D721Med (cell line): ENCODE results near the gene TMEM218.

Source experiments
- DNase-seq: peaks from one replicate; pipeline ENCODE4 v3.0.0; 2011; ENCODE audit warnings: low spot score; ENCODE audit not compliant: insufficient read length
- FAIRE-seq: peaks from 2 replicates; lab custom pipeline; 2011; peaks lifted over from hg19 to GRCh38; lab: Jason Lieb, UNC
- CTCF ChIP-seq: IDR thresholded peaks from 2 replicates; pipeline ENCODE4 v1.5.1; 2012; ENCODE audit warnings: mild to moderate bottlenecking, control low read depth; ENCODE audit not compliant: insufficient read depth; ENCODE audit errors: missing control alignments

Gene TMEM218

GRCh38 chr11:125081098-125081798 lies 30.2 kb downstream of the TMEM218 start:
- FAIRE-seq: no peak
- DNase-seq: no peak
- no peak for TF ChIP-seq CTCF

GRCh38 chr11:125080531-125080911 lies 30.9 kb downstream of the TMEM218 start:
- no peak for TF ChIP-seq CTCF
- no peak for FAIRE-seq

DNA sequence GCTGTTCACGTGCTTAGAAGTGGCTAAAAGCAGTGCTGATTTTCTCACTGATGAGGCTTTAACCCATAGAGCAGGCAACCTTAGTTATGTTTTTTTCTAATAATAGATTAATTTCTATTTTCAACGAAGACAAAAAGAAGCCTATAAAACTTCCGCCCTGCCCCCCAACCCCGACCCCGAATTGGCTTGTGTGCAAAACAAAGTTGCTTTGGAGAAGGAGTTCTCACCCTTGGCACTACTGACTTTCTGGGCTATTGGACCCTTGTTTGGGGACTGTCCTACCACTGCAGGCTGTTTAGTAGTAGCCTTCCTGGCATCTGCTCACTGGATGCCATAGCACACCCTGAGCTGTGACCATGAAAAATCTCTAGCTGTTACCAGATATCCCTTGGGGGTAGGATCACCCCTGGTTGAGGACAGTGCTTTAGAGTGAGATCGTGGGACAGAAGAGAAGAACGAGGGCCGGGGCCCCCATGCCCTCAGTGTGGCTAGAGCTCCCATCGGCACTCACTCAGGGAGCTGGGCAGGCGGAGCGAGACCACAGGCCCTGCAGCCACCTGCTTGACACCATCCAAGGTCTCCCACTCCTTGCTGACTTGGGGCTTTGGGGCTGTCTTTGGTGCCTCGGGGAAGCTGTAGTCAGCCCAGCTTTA lies 31.4 kb downstream of the TMEM218 start:
- no peak for TF ChIP-seq CTCF
- no peak for FAIRE-seq
- no peak for DNase-seq

More at GRCh38 chr11:125080531-125080911, 30.9 kb downstream of the TMEM218 start:
- no peak for DNase-seq

- FAIRE-seq: no peak
Observed at GRCh38 chr11:125079151-125079877, 32.1 kb downstream of the TMEM218 start.

GRCh38 chr11:125078516-125079140 lies 32.8 kb downstream of the TMEM218 start:
- no peak for TF ChIP-seq CTCF
- no peak for DNase-seq
- FAIRE-seq: no peak

More at GRCh38 chr11:125079151-125079877, 32.1 kb downstream of the TMEM218 start:
- no peak for TF ChIP-seq CTCF
- DNase-seq: no peak

DNA sequence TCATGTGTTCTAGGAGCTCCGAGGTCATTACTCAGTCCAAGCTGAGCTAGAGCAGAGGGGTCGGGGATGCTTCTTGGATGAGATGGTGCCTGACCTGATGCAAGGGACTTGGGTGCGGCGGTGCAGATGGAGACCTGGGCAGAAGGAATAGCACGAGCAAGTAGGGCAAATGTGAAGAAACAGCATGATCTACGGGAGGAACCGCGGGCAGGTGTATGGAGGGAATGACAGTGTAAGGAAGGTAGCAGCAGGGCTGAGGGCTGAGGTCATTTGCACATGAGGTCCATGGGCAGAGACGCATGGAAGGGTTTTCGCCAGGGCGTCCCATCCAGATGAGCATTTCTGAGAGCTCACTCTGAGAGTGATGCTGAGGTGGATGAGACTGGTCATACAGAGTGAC lies 33.4 kb downstream of the TMEM218 start:
- DNase-seq: no peak
- TF ChIP-seq CTCF: no peak
- no peak for FAIRE-seq
